ENCODE data around the gene MOB1A. TPM values are rescaled to one million over a fixed set of nuclear protein-coding genes. Genes with fewer than 3 reads are reported as not detected.

MOB1A gene
- total RNA-seq, 4 donors from 2014 or later: 46.7 to 102 (median 77.6) TPM

DNA sequence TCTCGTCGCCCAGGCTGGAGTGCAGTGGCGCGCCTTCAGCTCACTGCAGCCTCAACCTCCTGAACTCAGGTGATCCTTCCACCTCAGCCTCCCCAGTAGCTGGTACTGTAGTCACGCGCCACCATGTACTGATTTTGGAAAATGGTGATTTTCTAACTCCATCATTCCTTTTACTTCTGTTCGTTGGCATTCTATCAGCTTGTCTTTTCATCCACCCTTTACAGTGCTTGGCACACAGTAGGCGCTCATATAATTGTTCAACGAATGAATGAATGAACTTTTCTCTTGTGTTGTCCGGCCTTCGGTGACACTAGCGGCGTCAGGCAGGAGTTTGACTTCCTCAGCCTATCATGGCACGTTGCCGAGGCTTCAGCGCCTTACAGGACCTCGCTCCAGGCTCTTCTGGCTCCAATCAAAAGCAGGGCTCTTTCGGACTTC is 19.4 kb upstream of the MOB1A start:
- TF ChIP-seq, protein P1, sequence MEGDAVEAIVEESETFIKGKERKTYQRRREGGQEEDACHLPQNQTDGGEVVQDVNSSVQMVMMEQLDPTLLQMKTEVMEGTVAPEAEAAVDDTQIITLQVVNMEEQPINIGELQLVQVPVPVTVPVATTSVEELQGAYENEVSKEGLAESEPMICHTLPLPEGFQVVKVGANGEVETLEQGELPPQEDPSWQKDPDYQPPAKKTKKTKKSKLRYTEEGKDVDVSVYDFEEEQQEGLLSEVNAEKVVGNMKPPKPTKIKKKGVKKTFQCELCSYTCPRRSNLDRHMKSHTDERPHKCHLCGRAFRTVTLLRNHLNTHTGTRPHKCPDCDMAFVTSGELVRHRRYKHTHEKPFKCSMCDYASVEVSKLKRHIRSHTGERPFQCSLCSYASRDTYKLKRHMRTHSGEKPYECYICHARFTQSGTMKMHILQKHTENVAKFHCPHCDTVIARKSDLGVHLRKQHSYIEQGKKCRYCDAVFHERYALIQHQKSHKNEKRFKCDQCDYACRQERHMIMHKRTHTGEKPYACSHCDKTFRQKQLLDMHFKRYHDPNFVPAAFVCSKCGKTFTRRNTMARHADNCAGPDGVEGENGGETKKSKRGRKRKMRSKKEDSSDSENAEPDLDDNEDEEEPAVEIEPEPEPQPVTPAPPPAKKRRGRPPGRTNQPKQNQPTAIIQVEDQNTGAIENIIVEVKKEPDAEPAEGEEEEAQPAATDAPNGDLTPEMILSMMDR (IDR thresholded peaks at IDR 0.05): no peak
- no peak for TF ChIP-seq POLR2A (IDR thresholded peaks at IDR 0.05)
- H3K9me3 ChIP-seq: no peaks in the 10 kb centered on the region
- H3K4me1 ChIP-seq: peaks cover 0 to 22% (median 0%) of the 10 kb centered on the region in 4 donors
- peak overlapping the region; percentile 60 to 77 (median 68) for H3K4me3 ChIP-seq
- H3K36me3 ChIP-seq: no peaks in the 10 kb centered on the region
- no peaks in the 10 kb centered on the region for H3K27me3 ChIP-seq
- DNase-seq: no peak
- H3K27ac ChIP-seq: peak overlapping the region; percentile 86 to 96 (median 92)

DNA sequence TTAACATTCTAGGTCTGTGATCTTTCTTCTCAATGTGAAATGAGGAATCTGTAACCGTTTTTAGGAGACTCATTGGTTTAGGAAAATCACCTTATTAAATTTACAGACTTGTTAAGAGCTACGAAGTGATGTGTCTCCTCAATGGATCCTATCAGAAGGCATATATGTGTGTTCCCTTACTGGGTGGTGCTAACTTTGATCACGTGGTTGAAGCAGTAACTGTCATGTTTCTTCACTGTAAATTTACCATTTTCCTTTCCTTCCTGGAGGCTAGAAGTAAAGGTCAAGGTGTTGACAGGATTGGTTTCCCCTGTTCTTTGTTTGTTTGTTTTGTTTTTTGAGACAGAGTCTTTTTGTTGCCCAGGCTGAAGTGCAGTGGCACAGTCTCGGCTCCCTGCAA is 18.4 kb upstream of the MOB1A start:
- no peak for DNase-seq
- Histone ChIP-seq H3K4me3 (no peak overlapping the region), H3K4me1 (peaks cover 0 to 22% (median 0%) of the 10 kb centered on the region in 4 donors), H3K27me3 (no peaks in the 10 kb centered on the region), H3K27ac (no peak overlapping the region), H3K36me3 (no peaks in the 10 kb centered on the region), H3K9me3 (no peaks in the 10 kb centered on the region)
- TF ChIP-seq, protein P1 (IDR thresholded peaks at IDR 0.05): no peak
- no peak for TF ChIP-seq POLR2A (IDR thresholded peaks at IDR 0.05)

DNA sequence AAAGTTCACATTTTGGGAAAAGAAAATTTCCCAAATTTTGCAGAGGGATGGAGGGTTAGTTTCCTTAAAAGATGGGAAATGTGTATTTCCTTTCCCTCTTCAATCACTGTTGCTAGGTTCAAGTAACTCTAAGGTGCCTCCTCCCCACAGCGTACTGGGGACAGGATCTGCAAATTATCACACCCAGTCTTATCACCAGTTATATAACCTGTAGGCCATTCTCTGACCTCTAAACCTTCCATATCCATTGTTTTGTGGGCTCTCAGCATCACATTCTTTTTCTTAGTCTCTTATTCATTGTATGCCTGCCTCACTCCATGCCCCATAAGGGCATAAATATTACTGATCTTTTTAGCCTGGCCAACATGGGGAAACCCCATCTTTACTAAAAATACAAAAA is 16.1 kb upstream of the MOB1A start:
- peaks cover 0 to 9% (median 0%) of the 10 kb centered on the region in 4 donors for H3K4me1 ChIP-seq
- no peak for TF ChIP-seq POLR2A (IDR thresholded peaks at IDR 0.05)
- TF ChIP-seq, protein P1 (IDR thresholded peaks at IDR 0.05): no peak
- no peak overlapping the region for H3K27ac ChIP-seq
- no peak for DNase-seq
- H3K36me3 ChIP-seq: no peaks in the 10 kb centered on the region
- H3K9me3 ChIP-seq: no peaks in the 10 kb centered on the region
- no peak overlapping the region for H3K4me3 ChIP-seq
- no peaks in the 10 kb centered on the region for H3K27me3 ChIP-seq

DNA sequence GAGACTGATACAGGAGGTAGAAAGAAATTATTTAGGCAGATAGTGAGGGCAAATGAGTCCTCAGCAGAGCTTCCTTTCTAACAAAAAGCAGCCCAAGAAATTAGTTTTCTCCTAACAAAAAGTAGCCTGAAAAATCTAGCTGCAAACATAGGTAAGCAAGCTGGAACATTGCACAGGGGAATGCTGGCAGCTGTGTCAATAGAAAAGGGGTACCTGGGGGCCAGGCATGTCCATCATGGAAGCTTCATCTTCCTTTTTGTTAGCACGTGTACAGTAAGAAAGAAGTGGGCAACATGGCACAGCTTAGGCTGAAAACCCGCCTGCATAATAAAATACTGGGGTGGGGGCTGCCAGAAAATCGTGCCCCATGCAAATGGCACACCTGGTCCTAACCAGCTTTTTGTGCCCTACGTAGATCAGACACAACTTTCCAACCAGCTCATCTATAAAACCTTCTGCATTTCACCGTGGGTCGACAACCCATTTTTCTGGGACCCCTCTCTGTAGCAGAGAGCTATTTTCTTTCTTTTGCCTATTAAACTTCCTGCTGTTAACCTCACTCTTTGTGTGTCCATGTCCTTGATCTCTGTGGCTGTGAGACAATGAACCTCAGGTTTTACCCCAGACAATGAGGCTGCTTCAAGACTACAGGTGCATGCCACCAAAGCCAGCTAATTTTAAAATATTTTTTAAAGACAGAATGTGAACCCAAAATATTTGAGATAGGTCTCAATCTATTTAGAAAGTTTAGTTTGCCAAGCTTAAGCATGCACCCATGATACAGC is 13.1 kb upstream of the MOB1A start:
- Histone ChIP-seq H3K27me3 (no peaks in the 10 kb centered on the region), H3K4me3 (no peak overlapping the region), H3K4me1 (no peaks in the 10 kb centered on the region), H3K9me3 (no peaks in the 10 kb centered on the region), H3K36me3 (no peaks in the 10 kb centered on the region), H3K27ac (no peak overlapping the region)
- TF ChIP-seq, protein P1 (IDR thresholded peaks at IDR 0.05): no peak
- no peak for TF ChIP-seq POLR2A (IDR thresholded peaks at IDR 0.05)
- DNase-seq: no peak

DNA sequence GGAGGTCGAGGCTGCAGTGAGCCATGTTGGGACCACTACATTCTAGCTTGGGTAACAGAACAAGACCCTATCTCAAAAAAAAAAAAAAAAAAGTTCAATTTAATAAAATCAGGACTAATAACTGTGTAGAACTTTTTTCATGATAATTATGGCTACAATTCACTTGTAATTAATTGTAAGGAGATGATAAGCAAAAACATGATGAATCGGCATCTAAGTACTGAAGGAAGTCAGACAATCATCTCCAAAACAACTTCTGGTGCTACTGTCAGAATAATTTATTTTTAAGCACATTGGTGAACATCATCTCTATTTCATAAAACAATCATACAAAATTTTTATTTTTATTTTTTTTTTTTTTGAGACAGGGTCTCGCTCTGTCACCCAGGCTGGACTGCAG is 10.0 kb upstream of the MOB1A start:
- H3K27me3 ChIP-seq: no peaks in the 10 kb centered on the region
- no peaks in the 10 kb centered on the region for H3K9me3 ChIP-seq
- no peaks in the 10 kb centered on the region for H3K4me1 ChIP-seq
- TF ChIP-seq POLR2A (IDR thresholded peaks at IDR 0.05): no peak
- TF ChIP-seq, protein P1 (IDR thresholded peaks at IDR 0.05): no peak
- H3K36me3 ChIP-seq: no peaks in the 10 kb centered on the region
- no peak overlapping the region for H3K27ac ChIP-seq
- no peak overlapping the region for H3K4me3 ChIP-seq
- no peak for DNase-seq

All from Peyer's patch (tissue), 4 donors.